Fibroblast of lung (primary cell): Measurements from ENCODE around the gene B3GNT7.

Experiments used
- EZH2 ChIP-seq: IDR thresholded peaks from 2 replicates; pipeline ENCODE4 v1.5.1; 2012; ENCODE audit warnings: low read length, control low read depth, mild to moderate bottlenecking; ENCODE audit errors: missing control alignments
- TF ChIP-seq, protein P1 (sequence below), 2 donors: IDR thresholded peaks in 1 of 2; conservative IDR thresholded peaks in 1 of 2; 1 replicate in 1 of 2; 2 replicates in 1 of 2; pipeline ENCODE4 v1.5.1; 2011 to 2012; ENCODE audit warnings: low read length in 2 of 2, control low read depth in 1 of 2, inconsistent platforms in 1 of 2, low read depth in 1 of 2, mild to moderate bottlenecking in 1 of 2

DNA sequence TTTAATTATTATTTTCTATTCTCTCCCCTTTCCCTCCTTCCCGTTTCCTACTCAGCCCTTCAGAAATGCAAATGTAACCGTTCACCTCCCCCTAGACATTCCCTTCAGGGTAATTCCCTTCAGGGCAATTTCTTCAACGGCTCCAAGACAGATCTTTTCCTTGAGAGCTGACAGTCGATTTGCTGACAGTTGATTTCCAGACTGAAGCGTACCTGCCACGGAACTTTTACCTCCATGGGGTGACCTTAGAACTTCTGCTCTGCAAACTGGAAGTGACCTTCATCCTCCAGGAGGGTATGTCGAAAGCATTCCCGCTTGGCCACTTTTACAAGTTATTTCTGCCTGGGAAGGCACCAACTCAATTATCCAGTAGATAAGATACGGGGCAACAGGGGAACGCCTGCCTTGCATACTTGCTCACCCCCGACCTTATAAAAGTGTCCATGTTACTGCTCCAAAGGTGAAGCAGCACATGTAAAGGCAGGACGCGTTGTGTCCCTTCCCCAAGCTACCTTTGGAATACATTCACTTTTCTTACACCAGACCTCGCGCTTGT lies 18.5 kb downstream of the B3GNT7 start:
- TF ChIP-seq, protein P1, sequence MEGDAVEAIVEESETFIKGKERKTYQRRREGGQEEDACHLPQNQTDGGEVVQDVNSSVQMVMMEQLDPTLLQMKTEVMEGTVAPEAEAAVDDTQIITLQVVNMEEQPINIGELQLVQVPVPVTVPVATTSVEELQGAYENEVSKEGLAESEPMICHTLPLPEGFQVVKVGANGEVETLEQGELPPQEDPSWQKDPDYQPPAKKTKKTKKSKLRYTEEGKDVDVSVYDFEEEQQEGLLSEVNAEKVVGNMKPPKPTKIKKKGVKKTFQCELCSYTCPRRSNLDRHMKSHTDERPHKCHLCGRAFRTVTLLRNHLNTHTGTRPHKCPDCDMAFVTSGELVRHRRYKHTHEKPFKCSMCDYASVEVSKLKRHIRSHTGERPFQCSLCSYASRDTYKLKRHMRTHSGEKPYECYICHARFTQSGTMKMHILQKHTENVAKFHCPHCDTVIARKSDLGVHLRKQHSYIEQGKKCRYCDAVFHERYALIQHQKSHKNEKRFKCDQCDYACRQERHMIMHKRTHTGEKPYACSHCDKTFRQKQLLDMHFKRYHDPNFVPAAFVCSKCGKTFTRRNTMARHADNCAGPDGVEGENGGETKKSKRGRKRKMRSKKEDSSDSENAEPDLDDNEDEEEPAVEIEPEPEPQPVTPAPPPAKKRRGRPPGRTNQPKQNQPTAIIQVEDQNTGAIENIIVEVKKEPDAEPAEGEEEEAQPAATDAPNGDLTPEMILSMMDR (conservative IDR thresholded peaks at IDR 0.05 in 1 of 2, IDR thresholded peaks at IDR 0.05 in 1 of 2; ENCODE audit: low read depth in 1 of 2, low read length in 2 of 2): no peak
- TF ChIP-seq EZH2: no peak
